ENCODE data around the gene MITF.

GRCh38 chr3:69986419-69986818 lies 247.2 kb downstream of the MITF start:
- no peak for TF ChIP-seq CTCF (IDR thresholded peaks at IDR 0.05; ENCODE audit: low read depth, low read length)
- no peak for TF ChIP-seq EZH2phosphoT487 (IDR thresholded peaks at IDR 0.05; ENCODE audit: low read depth)
